Suprapubic skin (tissue), 4 donors: ENCODE results near the gene SH3GL2.

Experiments
- EP300 ChIP-seq: sonication (generic); formaldehyde crosslinking; IDR thresholded peaks from one replicate; pipeline ENCODE4 v1.6.1; 2017; ENCODE audit warnings: antibody characterized with exemption
- POLR2A ChIP-seq, 2 donors: fragments of 450-650 bp; IDR thresholded peaks; one replicate each; pipeline ENCODE4 v1.6.1; 2017; ENCODE audit warnings: antibody characterized with exemption in 2 of 2, mild to moderate bottlenecking in 2 of 2, moderate library complexity in 2 of 2
- POLR2AphosphoS5 ChIP-seq, 3 donors: sonication (generic); formaldehyde crosslinking; IDR thresholded peaks; one replicate each; pipeline ENCODE4 v1.6.1; 2017; ENCODE audit warnings: antibody characterized with exemption in 3 of 3
- TF ChIP-seq, protein P1 (sequence below), 2 donors: fragments of 200-600 bp in 1 of 2; fragments of 450-650 bp in 1 of 2; sonication (generic) in 1 of 2; IDR thresholded peaks; one replicate each; pipeline ENCODE4 v1.5.1; 2016 to 2019; ENCODE audit warnings: antibody characterized with exemption in 2 of 2, mild to moderate bottlenecking in 1 of 2, moderate library complexity in 1 of 2

DNA sequence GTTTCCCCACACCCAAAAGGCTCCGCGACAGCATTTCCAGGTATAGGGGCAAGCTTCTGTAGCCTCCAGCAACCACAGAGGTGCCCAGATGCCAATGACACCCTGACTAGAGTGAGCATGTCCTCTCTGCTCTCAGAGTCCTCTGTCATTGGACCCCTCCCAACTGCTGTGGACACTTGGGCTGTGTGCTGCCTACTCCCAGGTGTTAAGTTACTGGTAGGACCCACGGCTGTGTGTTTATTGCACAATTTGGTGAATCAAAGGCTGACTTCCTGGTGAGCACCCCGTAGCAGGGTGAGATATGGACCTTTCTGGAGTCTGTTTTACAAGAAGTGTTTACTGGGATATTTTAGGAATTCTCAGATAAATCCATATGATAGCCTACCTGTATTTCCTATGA is 36.0 kb downstream of the SH3GL2 start:
- TF ChIP-seq, protein P1, sequence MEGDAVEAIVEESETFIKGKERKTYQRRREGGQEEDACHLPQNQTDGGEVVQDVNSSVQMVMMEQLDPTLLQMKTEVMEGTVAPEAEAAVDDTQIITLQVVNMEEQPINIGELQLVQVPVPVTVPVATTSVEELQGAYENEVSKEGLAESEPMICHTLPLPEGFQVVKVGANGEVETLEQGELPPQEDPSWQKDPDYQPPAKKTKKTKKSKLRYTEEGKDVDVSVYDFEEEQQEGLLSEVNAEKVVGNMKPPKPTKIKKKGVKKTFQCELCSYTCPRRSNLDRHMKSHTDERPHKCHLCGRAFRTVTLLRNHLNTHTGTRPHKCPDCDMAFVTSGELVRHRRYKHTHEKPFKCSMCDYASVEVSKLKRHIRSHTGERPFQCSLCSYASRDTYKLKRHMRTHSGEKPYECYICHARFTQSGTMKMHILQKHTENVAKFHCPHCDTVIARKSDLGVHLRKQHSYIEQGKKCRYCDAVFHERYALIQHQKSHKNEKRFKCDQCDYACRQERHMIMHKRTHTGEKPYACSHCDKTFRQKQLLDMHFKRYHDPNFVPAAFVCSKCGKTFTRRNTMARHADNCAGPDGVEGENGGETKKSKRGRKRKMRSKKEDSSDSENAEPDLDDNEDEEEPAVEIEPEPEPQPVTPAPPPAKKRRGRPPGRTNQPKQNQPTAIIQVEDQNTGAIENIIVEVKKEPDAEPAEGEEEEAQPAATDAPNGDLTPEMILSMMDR (IDR thresholded peaks at IDR 0.05): no peak
- TF ChIP-seq EP300 (no peak), POLR2A (IDR thresholded peaks at IDR 0.05) (no peak), POLR2AphosphoS5 (IDR thresholded peaks at IDR 0.05) (no peak)
